Thymus (tissue), 11 donors: ENCODE results near the gene KCNH2. TPM values are rescaled to one million over a fixed set of nuclear protein-coding genes. Genes with fewer than 3 reads are reported as not detected.
A peak's percentile ranks its signal among the peaks of the same experiment; 100 is the strongest.

Experiments used
- DNase-seq, 9 donors: peaks; one replicate each; pipeline ENCODE4 v3.0.0-alpha.2; 2013; ENCODE audit warnings: low spot score in 9 of 9, low read depth in 6 of 9, missing footprints in 1 of 9
- H3K27ac ChIP-seq, 2 donors: one replicate each; pipeline ENCODE4 v1.5.1; 2013; ENCODE audit warnings: control low read depth in 1 of 2, low read depth in 1 of 2, low read length in 1 of 2, mild to moderate bottlenecking in 1 of 2, moderate library complexity in 1 of 2
- H3K27me3 ChIP-seq, 2 donors: one replicate each; pipeline ENCODE4 v1.5.1; 2013; ENCODE audit warnings: low read length in 1 of 2; ENCODE audit not compliant: control insufficient read depth in 2 of 2, insufficient read depth in 1 of 2
- H3K36me3 ChIP-seq, 2 donors: one replicate each; pipeline ENCODE4 v1.5.1; 2013; ENCODE audit warnings: low read length in 1 of 2, mild to moderate bottlenecking in 1 of 2, moderate library complexity in 1 of 2; ENCODE audit not compliant: control insufficient read depth in 2 of 2, insufficient read depth in 2 of 2
- H3K4me1 ChIP-seq, 2 donors: one replicate each; pipeline ENCODE4 v1.5.1; 2013; ENCODE audit warnings: low read length in 2 of 2; ENCODE audit not compliant: control insufficient read depth in 2 of 2, insufficient read depth in 2 of 2
- H3K4me3 ChIP-seq, 2 donors: one replicate each; pipeline ENCODE4 v1.5.1; 2013; ENCODE audit warnings: low read length in 2 of 2, control low read depth in 1 of 2, mild to moderate bottlenecking in 1 of 2
- H3K9me3 ChIP-seq, 2 donors: one replicate each; pipeline ENCODE4 v1.5.1; 2013; ENCODE audit warnings: low read length in 1 of 2, mild to moderate bottlenecking in 1 of 2; ENCODE audit not compliant: control insufficient read depth in 2 of 2, insufficient read depth in 1 of 2
- WGBS: extraction: QIAGEN DNeasy Blood & Tissue Kit; methylation state at CpG from one replicate; pipeline ENCODE4 v1.1.7; 2013; 5-methylcytosine and 5-hydroxymethylcytosine counted together
- polyA plus RNA-seq: library from polyadenylated mRNA; stranded (reverse); fragments of 200-250 nt; gene quantifications from one replicate; pipeline ENCODE4 v1.2.3, GENCODE V29; 2013
- total RNA-seq: library from RNA; stranded (reverse); fragments of 120-200 nt; gene quantifications from one replicate; pipeline ENCODE4 v1.2.4, GENCODE V29; 2013
- donor health status: healthy.

Gene KCNH2
- total and polyA plus RNA-seq, 2 donors: 1.5 to 2.3 TPM

- Histone ChIP-seq H3K4me3 (no peak overlapping the region), H3K36me3 (no peaks in the 10 kb centered on the region), H3K27ac (no peak overlapping the region), H3K27me3 (peaks cover 0 to 49% of the 10 kb centered on the region in 2 donors), H3K4me1 (peaks cover 9 to 10% of the 10 kb centered on the region in 2 donors), H3K9me3 (no peaks in the 10 kb centered on the region)
- no peak for DNase-seq
- 69% methylated on average over 19 of the region's 19 CpGs for WGBS
These were observed 32.8 kb downstream of the KCNH2 start for GRCh38 chr7:150945171-150945852.

- WGBS: 95% methylated on average over 6 of the region's 6 CpGs
- DNase-seq: no peak
- no peak overlapping the region for H3K27ac ChIP-seq
- H3K4me3 ChIP-seq: no peak overlapping the region
- no peaks in the 10 kb centered on the region for H3K36me3 ChIP-seq
- peaks cover 9 to 10% of the 10 kb centered on the region in 2 donors for H3K4me1 ChIP-seq
- peaks cover 0 to 40% of the 10 kb centered on the region in 2 donors for H3K27me3 ChIP-seq
- H3K9me3 ChIP-seq: no peaks in the 10 kb centered on the region
These were observed 33.8 kb downstream of the KCNH2 start for GRCh38 chr7:150944066-150945042.

DNA sequence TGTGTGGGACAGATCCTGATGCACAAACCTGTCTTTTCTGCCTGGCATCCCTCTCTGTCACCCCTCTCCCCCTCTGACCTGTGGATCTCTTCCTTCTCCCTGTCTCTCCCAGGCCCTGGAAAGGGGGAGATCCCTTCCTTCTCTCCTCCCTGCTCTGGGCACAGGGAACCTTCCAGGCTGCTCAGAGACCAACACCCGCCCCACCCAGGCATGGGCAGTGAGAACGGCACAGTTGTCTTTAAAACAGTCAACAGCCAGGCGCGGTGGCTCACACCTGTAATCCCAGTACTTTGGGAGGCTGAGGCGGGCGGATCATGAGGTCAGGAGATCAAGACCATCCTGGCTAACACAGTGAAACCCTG lies 34.7 kb downstream of the KCNH2 start:
- no peaks in the 10 kb centered on the region for H3K9me3 ChIP-seq
- 99% methylated on average over 6 of the region's 6 CpGs for WGBS
- H3K4me1 ChIP-seq: peaks cover 9 to 10% of the 10 kb centered on the region in 2 donors
- DNase-seq: no peak
- no peaks in the 10 kb centered on the region for H3K36me3 ChIP-seq
- peaks cover 0 to 33% of the 10 kb centered on the region in 2 donors for H3K27me3 ChIP-seq
- no peak overlapping the region for H3K4me3 ChIP-seq
- H3K27ac ChIP-seq: no peak overlapping the region

DNA sequence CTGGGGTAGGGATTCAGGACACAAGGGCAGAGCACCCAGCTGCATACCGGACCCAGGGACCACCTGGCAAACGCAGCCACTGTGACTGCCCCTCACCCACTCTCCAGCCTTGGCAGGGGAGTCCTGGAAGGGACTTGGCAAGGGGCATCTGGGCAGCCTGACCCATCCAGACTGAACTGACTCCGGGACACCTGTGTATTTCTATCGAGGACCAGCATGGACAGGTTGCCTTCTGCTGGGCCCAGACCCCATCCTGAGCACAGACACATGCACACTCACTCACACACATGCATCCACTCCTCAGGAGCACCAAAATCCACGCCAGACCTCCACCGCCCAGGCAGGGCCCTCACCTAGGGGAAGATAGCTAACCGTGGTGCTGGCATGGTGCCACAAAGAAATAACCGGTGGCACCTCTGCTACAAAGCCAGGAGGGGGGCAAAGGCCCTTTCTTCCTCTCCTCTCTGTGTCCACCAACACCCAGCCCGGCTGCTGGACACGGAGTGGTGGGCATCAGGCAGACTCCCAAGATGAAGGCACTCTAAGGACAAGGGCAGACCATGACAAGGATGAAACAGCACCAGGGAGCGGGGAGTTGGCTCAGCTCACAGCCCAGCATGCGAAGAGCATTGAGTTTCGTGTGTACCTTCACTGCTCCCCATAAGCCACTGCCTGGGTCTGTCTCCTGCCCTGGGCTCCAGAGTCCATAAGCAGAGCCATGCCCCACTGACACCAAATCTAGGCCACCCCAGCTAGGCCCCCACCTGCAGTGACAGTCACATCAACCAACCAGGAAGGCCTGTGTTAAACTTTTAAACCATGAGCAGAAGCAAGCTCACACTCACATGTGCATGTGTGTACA lies 35.3 kb downstream of the KCNH2 start:
- H3K4me1 ChIP-seq: peaks cover 9 to 16% of the 10 kb centered on the region in 2 donors
- H3K4me3 ChIP-seq: no peak overlapping the region
- H3K36me3 ChIP-seq: no peaks in the 10 kb centered on the region
- WGBS: 73% methylated on average over 13 of the region's 13 CpGs
- no peak for DNase-seq
- H3K27ac ChIP-seq: no peak overlapping the region
- H3K27me3 ChIP-seq: peaks cover 0 to 30% of the 10 kb centered on the region in 2 donors
- no peaks in the 10 kb centered on the region for H3K9me3 ChIP-seq

DNA sequence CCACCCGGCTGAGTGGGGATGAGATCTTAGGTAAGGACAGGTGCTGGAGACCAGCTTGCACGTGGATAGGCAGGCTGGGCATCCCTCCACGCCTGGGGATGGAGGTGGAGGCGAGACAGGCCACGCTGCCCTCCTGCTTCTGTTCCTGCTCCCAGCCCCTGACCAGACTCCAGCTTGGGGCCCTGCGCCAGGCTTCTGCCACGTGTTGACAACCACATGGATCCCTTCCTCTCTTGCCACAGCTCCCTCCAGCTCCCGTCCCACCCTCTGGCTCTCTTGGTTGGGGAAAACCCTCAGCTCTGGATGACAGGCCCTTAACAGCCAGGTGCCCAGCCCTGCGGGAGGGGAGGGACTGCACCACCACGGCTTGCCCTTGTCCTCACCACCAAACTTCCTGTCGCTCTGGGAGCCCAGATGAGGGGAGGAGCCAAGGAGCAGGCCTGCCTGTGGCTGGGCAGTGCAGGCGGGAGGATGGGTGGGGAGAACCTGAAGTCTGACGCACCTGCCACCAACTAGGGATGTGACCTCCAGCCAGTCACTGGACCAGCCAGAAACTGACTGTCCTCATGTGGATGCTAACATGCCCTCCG lies 36.0 kb downstream of the KCNH2 start:
- peaks cover 0 to 27% of the 10 kb centered on the region in 2 donors for H3K27me3 ChIP-seq
- H3K36me3 ChIP-seq: no peaks in the 10 kb centered on the region
- H3K4me1 ChIP-seq: peaks cover 9 to 18% of the 10 kb centered on the region in 2 donors
- no peak overlapping the region for H3K4me3 ChIP-seq
- no peaks in the 10 kb centered on the region for H3K9me3 ChIP-seq
- DNase-seq: peak in 3 of 9 donors; percentile 12 to 48 (median 30)
- no peak overlapping the region for H3K27ac ChIP-seq
- WGBS: 27% methylated on average over 14 of the region's 14 CpGs

DNA sequence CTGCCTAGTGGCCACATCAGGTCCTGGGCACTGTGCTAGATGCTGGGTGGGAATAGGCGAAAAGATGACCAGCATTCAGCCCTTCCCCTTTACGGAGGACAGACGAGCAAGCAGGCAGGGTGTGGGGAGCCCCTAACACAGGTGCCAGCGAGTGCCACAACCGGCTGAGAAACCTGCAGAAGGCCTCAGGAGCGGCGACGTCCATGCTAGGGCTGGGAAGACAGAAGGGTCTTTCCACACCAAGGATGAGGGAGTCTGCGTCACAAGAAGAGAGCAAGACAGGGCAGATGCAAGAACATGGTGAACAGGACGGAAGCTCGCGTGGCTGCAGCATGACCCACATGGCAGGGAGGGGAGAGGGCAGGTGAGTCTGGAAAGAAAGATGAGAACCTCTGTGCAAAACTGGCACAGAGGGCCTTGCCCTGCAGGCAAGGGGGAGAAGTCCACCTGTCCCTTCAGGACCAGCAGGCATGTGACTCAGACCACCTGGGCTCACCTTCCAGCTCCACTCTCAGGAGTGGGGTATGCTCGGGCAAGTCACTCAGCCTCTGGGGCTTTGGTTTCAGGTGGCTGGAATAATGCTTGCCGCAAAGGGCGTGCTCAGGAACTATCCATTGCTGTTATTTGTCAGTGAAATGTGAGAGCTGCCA lies 36.6 kb downstream of the KCNH2 start:
- WGBS: 91% methylated on average over 15 of the region's 15 CpGs
- Histone ChIP-seq H3K27ac (no peak overlapping the region), H3K4me3 (no peak overlapping the region), H3K4me1 (peaks cover 9 to 18% of the 10 kb centered on the region in 2 donors), H3K27me3 (peaks cover 0 to 21% of the 10 kb centered on the region in 2 donors), H3K9me3 (no peaks in the 10 kb centered on the region), H3K36me3 (no peaks in the 10 kb centered on the region)
- DNase-seq: no peak

GRCh38 chr7:150940431-150941102 lies 37.6 kb downstream of the KCNH2 start:
- no peak for DNase-seq
- Histone ChIP-seq H3K27me3 (peaks cover 0 to 14% of the 10 kb centered on the region in 2 donors), H3K27ac (no peak overlapping the region), H3K9me3 (no peaks in the 10 kb centered on the region), H3K4me1 (peaks cover 9 to 18% of the 10 kb centered on the region in 2 donors), H3K4me3 (no peak overlapping the region), H3K36me3 (no peaks in the 10 kb centered on the region)
- 86% methylated on average over 11 of the region's 11 CpGs for WGBS

DNA sequence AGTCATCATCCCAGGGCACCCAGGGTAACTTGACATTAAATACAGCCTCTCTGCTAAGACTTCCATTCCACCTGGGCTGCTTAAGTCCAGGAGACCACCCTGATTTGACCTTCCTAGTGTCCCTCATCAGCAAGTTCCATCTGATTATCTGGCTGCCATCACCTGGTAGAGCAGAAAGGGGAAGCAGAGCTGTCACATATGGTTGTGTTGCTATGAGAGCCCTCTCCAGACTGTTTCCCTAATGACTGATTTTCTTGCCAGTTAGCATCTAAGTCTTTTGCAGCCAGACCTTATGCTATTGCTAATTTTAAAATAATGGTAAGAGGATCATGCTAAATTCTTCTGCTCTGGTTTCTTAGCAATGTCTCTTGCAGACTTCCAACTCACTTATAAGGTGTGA lies 38.7 kb downstream of the KCNH2 start:
- Histone ChIP-seq H3K9me3 (no peaks in the 10 kb centered on the region), H3K27ac (no peak overlapping the region), H3K36me3 (no peaks in the 10 kb centered on the region), H3K4me1 (peaks cover 9 to 18% of the 10 kb centered on the region in 2 donors), H3K4me3 (no peak overlapping the region), H3K27me3 (peaks cover 0 to 9% of the 10 kb centered on the region in 2 donors)
- DNase-seq: no peak
